Activated naive CD4-positive, alpha-beta T cell treated with anti-CD3 and anti-CD28 coated beads, Interleukin-2, amount 50 U/mL, for 72 hours (primary cell): ENCODE results near the gene AFG3L2. TPM values are rescaled to one million over a fixed set of nuclear protein-coding genes. Genes with fewer than 3 reads are reported as not detected.

Experiments
- ATAC-seq, 2 donors: fragments of 150-1000 bp; cut with Tn5 transposase; 2 replicates each; pipeline ENCODE4 v1.10.0; 2021; ENCODE audit warnings: mild to moderate bottlenecking in 2 of 2, moderate library complexity in 2 of 2
- DNase-seq, 2 donors: peaks; one replicate each; pipeline ENCODE4 v3.0.0; 2021 to 2022; ENCODE audit warnings: low spot score in 2 of 2
- H3K27ac Mint-ChIP-seq, 2 donors: one replicate each; pipeline ENCODE4 v1.8.0; 2022; ENCODE audit warnings: mild to moderate bottlenecking in 2 of 2, mixed read lengths in 2 of 2
- H3K36me3 Mint-ChIP-seq, 2 donors: one replicate each; pipeline ENCODE4 v1.8.0; 2022; ENCODE audit warnings: mixed read lengths in 2 of 2
- H3K9me3 Mint-ChIP-seq, 2 donors: one replicate each; pipeline ENCODE4 v1.8.0; 2022; ENCODE audit warnings: mixed read lengths in 2 of 2
- total RNA-seq, 2 donors: library from RNA; stranded (reverse); gene quantifications; one replicate each; pipeline ENCODE4 v1.2.3, GENCODE V29; 2022

The AFG3L2 gene
- total RNA-seq, 2 donors from 2014 or later = 36.8 to 52.3 TPM

DNA sequence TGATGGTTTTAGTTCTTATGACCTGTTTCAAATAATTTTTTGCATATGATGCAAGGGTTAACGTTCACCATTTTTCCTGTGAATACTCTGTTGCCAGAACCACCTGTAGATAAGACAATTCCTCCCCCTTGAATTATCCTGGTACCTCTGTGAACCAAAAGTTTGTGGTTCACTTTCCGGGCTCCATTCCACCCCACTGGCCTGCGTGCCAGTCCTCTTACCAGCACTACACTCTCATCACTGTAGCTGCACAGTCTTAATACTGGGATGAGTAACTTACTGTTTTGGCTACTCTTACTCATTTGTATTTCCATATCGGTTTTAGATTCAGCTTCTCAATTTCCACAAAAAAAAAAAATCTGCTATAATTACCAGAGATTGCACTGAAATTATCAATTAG, 34.4 kb downstream of the AFG3L2 start:
- ATAC-seq = no peak
- H3K27ac Mint-ChIP-seq = no peak overlapping the region
- no peak for DNase-seq
- H3K9me3 Mint-ChIP-seq = no peaks in the 10 kb centered on the region
- peaks cover 15 to 26% of the 10 kb centered on the region in 2 donors for H3K36me3 Mint-ChIP-seq

DNA sequence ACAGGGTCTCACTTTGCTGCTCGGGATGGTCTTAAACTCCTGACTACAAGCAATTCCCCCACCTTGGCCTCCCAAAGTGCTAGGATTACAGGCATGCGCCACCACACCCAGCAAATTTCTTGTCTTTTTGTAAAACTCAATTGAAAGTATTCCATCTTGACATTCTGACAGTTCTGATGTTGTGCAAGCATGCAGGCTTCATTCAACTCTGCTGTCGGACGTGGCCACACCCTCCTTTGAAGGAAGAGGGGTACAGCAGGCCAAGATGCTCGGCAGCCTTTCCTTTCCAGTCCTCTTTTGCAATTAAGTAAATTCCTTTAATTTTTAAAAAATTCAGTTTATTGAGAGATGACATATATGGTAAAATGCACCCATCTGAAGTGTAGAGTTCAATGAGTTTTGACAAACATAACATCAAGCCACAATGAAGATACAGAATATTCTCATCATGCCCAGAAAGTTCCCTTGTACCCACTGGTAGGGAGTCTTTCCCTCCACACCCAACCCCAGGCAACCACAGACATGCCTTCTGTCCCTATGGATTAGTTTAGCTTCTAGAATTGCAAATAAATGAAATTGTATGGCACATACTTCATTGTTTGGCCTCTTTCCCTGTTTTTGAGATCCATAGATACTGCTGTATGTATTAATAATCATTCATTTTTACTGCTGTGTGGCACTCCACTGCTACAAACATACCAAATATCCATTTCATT, 35.9 kb downstream of the AFG3L2 start:
- DNase-seq (no peak), ATAC-seq (no peak)
- peaks cover 16 to 36% of the 10 kb centered on the region in 2 donors for H3K36me3 Mint-ChIP-seq
- no peak overlapping the region for H3K27ac Mint-ChIP-seq
- H3K9me3 Mint-ChIP-seq = no peaks in the 10 kb centered on the region

DNA sequence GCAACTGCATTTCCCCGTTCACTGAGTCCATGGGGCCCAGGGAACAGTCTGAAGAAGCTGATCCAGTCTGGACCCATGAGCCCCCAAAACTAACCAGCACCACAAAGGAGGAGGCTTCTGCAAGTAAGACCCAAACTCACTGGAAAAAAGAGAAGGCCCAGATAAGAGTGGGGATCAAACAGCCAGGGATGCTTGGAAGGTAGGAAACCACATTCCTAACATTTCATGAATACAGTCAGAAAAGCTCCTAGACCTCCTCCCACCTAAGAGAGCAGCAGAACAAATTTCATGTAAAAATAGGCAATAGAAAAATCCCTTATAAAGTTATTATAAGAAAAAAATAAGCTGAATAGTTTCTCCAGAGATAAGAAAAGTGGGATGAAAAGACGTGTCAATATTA, 38.6 kb downstream of the AFG3L2 start:
- H3K36me3 Mint-ChIP-seq = peaks cover 16 to 21% of the 10 kb centered on the region in 2 donors
- ATAC-seq (no peak), DNase-seq (no peak)
- no peaks in the 10 kb centered on the region for H3K9me3 Mint-ChIP-seq
- no peak overlapping the region for H3K27ac Mint-ChIP-seq

DNA sequence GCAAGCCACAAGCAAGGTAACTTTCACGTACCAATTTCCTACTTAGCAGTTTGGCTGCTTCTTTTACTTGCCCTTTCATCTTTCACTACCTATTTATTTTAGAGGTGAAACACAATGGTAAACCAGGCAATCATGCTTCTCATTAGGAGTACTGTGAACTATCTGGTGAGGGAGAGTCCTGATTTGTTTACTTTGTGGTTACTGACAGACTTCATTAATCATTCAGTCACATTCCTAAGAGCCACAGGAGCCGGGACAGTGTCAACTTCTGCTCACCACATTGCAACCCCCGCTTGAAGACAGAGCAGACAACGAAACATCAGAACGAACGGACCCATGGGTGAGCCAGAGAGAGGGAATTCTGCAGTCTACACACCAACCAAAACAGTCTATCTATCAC, 40.1 kb downstream of the AFG3L2 start:
- Mint-ChIP-seq H3K9me3 (no peaks in the 10 kb centered on the region), H3K27ac (peak overlapping the region in 1 of 2 donors; percentile 30), H3K36me3 (peaks cover 10 to 16% of the 10 kb centered on the region in 2 donors)
- DNase-seq = no peak
- ATAC-seq = no peak

DNA sequence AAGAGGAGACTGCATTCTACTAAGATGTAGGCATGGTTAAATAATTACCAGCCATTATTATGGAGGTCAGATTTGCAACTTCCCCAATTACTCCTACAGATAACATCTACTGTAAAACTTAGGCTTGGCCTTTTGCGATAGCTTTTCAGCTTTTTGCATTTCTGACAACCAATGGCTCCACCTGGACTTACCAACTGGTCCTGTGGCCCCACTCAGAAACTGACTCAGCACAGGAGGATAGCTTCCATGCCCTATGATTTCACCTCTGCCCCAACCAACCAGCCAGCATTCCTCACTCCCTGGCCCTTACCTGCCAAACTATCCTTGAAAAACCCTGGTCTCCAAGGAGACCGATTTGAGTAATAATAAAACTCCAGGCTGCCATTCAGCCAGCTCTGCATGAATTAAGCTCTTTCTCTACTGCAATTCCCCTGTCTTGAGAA, 40.8 kb downstream of the AFG3L2 start:
- H3K9me3 Mint-ChIP-seq = no peaks in the 10 kb centered on the region
- no peak for DNase-seq
- H3K27ac Mint-ChIP-seq = no peak overlapping the region
- peaks cover 10 to 16% of the 10 kb centered on the region in 2 donors for H3K36me3 Mint-ChIP-seq
- ATAC-seq = no peak

DNA sequence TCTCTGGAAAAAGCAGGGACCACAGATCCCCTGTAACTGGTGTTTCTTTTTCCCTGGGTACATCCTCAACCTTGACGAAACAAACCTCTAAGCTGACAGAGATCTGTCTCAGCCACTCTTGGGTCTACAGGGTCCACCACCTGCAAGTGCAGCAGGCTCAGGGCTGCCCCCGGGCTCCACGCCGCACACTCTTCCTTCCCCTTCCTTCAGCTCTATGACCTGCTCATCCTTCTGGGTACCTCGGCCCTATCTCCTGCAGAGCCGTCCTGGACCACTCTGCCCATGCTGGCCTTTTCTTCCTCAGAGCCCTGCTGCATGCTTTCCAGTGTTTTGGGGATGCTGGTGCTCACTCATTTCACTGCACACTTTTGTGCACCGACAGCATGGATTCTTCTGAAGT, 41.5 kb downstream of the AFG3L2 start:
- Mint-ChIP-seq H3K36me3 (peaks cover 10 to 16% of the 10 kb centered on the region in 2 donors), H3K27ac (peak overlapping the region in 1 of 2 donors; percentile 69), H3K9me3 (no peaks in the 10 kb centered on the region)
- ATAC-seq = no peak
- DNase-seq = no peak

DNA sequence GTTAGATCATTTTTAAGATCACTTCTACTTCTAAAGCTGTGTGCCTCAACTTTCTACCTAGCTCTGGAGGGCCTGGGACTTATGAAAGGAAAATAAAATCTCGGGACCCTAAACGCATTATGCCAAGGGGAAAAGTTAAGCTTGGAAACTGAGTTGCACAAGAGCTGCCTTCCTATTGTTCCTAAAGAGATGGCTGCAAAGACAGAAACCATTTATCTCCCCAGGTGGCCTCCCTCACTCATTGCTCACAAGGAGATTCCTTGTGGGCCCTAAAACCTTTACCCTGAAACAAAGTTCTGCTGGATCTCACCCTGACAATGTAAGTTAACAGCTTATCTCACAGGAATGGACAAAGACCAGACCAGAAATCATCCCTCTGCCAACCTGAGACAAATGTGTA, 42.2 kb downstream of the AFG3L2 start:
- DNase-seq = no peak
- Mint-ChIP-seq H3K9me3 (no peaks in the 10 kb centered on the region), H3K27ac (peak overlapping the region in 1 of 2 donors; percentile 81), H3K36me3 (peaks cover 10 to 16% of the 10 kb centered on the region in 2 donors)
- no peak for ATAC-seq

DNA sequence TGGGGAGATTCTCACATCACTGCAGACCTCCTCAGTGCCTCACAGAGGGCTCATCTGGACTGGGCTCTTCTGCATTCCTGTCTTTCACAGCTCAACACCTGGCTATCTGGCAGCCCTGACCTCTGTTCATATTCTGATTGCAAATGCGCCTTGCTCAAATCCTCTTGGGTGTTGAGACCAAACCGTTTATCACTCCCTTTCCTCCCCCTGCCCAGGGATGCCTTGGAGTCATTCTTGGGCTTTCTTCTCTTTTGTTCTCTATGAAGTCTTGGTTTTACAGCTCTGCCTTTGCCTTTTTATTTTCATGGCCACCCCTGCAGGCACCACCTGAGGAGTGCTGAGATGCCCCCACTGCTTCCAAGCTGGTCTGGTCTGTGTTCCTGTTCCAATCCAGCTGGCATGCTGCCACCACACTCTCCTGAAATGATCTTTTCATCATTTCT, 42.6 kb downstream of the AFG3L2 start:
- peaks cover 10 to 16% of the 10 kb centered on the region in 2 donors for H3K36me3 Mint-ChIP-seq
- H3K27ac Mint-ChIP-seq = peak overlapping the region in 1 of 2 donors; percentile 81
- DNase-seq (no peak), ATAC-seq (peak in 1 of 2 donors; percentile 35)
- no peaks in the 10 kb centered on the region for H3K9me3 Mint-ChIP-seq

DNA sequence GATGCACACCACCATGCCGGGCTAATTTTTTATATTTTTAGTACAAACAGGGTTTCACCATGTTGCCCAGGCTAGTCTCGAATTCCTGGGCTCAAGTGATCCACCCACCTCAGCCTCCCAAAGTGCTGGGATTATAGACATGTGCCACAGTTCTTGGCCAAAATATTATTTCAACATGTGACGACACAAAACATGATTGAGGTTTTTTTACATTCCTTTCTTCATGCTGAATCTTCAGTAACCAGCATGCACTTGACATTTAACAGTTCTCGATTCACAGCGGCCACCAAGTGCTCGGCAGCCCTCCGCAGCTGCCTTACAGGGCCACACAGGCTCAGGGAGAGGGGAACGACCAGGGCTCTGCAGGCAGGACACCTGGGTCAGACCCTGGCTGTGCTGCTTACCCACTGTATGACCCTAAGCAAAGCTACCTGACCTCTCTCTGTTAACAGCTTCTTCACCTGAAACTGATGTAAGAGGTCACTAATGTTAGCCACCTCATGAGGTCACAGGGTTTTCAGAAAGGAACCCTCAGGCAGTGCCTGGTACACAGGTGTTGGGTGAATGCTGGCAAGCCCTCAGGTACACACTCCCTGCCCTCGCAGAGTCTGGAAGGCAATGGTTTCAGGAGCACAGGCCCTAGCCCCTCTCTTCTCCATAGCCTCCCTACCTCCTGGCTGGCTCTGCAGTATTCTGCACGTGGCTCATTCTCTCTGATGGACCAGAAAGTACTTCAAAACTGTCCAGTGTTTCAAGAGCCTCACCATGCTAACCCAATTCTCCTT, 43.3 kb downstream of the AFG3L2 start:
- Mint-ChIP-seq H3K36me3 (peaks cover 10 to 16% of the 10 kb centered on the region in 2 donors), H3K27ac (no peak overlapping the region), H3K9me3 (no peaks in the 10 kb centered on the region)
- no peak for DNase-seq
- ATAC-seq = peak; percentile 22 to 67

DNA sequence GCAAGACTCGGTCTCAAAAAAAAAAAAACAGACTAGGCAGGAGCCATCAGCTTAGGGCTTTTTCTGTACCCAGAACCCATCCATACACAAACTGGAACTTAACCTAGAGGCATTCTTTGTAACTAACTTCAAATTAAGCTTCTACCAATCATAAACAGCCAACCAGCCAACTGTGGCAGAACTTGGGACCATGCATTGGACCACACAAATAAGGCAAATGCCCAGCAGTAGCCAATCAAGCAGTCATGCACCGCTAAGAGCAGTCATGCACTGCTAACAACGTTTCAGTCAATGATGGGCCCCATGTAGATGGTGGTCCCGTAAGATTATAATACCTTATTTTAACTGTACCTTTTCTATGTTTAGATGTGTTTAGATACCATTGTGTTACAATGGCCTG, 46.3 kb downstream of the AFG3L2 start:
- no peak overlapping the region for H3K27ac Mint-ChIP-seq

DNA sequence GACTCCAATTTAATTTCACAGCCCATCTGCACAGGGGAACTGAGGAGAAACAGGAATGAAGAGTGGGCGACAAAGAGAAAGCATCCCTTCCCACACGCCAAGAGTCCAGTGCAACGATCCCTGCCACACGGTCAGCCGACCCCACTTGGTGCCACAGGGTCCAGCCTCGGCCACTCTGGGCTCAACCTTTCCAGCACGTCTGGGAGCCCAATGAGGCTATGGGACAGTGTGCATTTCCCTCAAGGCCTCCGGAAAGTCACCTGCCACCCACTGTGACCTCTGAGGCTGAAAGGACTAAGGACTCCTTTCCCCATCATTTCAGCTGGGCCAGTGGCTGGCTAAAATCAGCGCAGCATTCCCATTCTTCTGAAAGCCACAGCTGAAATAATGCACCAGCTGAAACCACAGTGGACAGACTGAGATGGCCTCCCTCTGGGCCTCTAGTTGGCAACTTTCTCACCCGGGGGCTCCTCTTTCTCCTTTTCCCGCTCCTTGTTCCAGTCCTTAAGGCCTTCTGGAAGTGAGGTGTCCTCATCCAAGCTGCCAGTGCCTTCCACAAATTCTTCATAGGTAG, 47.8 kb downstream of the AFG3L2 start:
- no peak for ATAC-seq
- peak overlapping the region in 1 of 2 donors; percentile 72 for H3K27ac Mint-ChIP-seq

More for the DNA sequence above, 46.3 kb downstream of the AFG3L2 start:
- no peaks in the 10 kb centered on the region for H3K9me3 Mint-ChIP-seq
- H3K36me3 Mint-ChIP-seq = peaks cover 16 to 31% of the 10 kb centered on the region in 2 donors
- DNase-seq = no peak
- no peak for ATAC-seq

DNA sequence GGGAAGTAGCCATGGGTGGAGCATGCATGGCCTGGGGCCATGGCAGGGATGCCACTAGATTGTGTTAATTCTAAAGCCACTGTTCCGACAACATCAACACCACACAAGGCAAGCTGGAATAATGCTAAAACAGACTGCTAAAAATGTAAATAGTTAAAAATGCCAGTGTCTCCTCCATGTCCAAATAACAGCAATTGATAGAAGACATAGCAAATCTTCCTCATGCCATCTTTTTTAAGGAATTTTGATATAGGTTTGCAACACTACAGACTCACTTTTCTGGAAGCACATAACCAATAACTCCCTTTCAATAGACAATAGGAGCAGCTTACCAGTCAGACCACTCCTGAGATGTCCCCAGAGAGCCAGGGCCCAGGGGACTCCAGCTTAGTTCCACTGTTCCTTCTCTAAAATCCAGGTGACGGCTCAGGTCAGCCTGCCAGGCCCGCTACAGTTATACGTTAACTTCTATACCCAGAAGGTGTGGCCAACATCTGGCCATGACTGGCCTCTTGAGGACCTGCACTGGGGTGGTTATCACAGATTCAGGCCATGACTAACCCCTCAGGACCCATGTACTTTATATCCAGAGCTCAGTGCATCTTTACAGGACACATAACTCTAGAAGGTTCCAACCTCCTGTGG, 48.7 kb downstream of the AFG3L2 start:
- Mint-ChIP-seq H3K9me3 (no peaks in the 10 kb centered on the region), H3K36me3 (peaks cover 19 to 32% of the 10 kb centered on the region in 2 donors), H3K27ac (no peak overlapping the region)
- no peak for ATAC-seq
- no peak for DNase-seq

More for the DNA sequence above, 47.8 kb downstream of the AFG3L2 start:
- H3K9me3 Mint-ChIP-seq = no peaks in the 10 kb centered on the region
- H3K36me3 Mint-ChIP-seq = peaks cover 19 to 32% of the 10 kb centered on the region in 2 donors
- no peak for DNase-seq

DNA sequence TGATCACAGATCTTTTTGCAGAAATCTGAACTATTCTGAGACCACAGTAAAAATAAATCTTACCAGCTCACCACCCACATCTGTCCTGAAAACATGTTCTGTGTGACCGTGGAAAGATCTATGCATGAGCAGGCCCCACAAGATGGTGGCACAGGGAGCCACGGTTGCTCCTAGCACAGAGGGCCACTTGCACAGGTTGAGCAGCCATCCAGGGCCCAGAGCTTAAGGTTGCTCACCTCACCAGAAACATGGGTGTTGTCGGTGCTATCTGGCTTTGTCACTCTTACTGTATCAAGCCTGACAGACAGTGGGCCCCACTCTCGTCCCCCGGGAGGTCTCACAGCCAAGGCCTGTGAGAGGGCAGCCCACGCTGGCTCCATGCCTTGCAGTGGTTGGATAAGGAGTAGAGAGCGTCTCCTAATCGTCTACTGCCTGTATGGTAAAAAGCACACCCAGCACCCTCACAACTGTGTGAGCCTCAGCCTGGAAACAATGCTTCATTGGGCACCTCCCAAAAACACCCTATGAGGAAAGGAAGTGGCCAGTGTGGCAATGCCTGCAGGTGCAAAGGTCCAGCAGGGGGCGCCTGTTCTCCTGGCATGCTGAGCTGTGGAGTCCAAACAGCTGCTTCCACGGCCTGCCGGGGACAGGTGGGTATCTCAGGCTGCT, 49.4 kb downstream of the AFG3L2 start:
- no peak overlapping the region for H3K27ac Mint-ChIP-seq
- ATAC-seq = peak; percentile 82 to 90
- peak; percentile 71 to 82 for DNase-seq
- no peaks in the 10 kb centered on the region for H3K9me3 Mint-ChIP-seq
- H3K36me3 Mint-ChIP-seq = peaks cover 19 to 32% of the 10 kb centered on the region in 2 donors

DNA sequence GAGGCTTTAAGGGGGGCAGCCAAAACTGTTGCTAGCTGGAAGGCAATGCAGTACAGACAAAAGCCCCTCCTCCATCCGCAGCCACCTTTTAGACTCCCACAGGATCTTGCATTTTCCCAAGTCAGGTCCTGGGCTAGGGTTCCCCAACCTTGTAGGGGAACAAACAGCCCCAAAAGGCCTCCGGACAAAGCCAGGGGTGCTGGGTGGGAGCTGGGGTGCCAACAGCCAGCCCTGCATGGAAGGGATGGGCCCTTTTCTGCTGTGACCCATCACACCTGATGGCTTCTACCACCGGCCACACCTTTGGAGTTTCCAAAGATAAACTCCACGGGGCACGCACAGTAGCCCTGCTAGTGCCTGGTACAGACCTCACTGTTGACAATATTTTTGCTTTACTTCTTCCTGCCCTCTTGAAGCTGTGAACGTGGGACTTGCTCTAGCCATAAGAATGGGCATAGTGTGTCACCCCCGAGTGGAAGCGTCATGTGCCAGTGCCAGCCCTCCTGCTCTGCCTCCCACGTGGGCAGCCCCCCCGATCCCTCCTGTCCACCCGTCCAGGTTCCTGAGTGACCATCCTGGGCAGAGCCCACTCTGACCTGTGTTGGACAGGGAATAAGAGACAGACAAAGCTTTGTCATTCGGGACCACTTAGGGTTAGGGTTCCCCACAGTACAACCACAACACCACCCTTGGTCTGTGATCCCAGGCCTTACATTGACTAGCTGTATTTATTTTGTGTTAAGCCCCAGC, 50.1 kb downstream of the AFG3L2 start:
- ATAC-seq (no peak), DNase-seq (no peak)
- Mint-ChIP-seq H3K9me3 (no peaks in the 10 kb centered on the region), H3K36me3 (peaks cover 19 to 32% of the 10 kb centered on the region in 2 donors), H3K27ac (no peak overlapping the region)

DNA sequence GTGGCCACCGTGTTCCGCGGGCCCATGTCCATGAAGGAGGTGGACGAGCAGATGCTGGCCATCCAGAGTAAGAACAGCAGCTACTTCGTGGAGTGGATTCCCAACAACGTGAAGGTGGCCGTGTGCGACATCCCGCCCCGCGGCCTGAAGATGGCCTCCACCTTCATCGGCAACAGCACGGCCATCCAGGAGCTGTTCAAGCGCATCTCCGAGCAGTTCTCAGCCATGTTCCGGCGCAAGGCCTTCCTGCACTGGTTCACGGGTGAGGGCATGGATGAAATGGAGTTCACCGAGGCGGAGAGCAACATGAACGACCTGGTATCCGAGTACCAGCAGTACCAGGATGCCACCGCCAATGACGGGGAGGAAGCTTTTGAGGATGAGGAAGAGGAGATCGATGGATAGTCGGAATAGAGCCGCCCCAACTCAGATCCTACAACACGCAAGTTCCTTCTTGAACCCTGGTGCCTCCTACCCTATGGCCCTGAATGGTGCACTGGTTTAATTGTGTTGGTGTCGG, 51.2 kb downstream of the AFG3L2 start:
- no peak for DNase-seq
- Mint-ChIP-seq H3K36me3 (peaks cover 19 to 32% of the 10 kb centered on the region in 2 donors), H3K27ac (no peak overlapping the region)

More for the DNA sequence above, 51.2 kb downstream of the AFG3L2 start:
- no peak for ATAC-seq
- H3K9me3 Mint-ChIP-seq = no peaks in the 10 kb centered on the region
